LNCaP clone FGC (cell line): ENCODE data around the gene SEPTIN8.

Experiments used
- DNase-seq: peaks from one replicate; pipeline ENCODE4 v3.0.0-alpha.2; 2011; ENCODE audit warnings: low read depth
- H3K4me3 ChIP-seq: 2 replicates; pipeline ENCODE4 v1.5.1; 2011; ENCODE audit warnings: mild to moderate bottlenecking, low read depth, low read length, control low read depth
- CTCF ChIP-seq: IDR thresholded peaks from 2 replicates; pipeline ENCODE4 v1.5.1; 2012; ENCODE audit warnings: mild to moderate bottlenecking; ENCODE audit not compliant: control insufficient read depth, insufficient read depth; ENCODE audit errors: extremely low read depth

SEPTIN8 gene

GRCh38 chr5:132760601-132761317 lies 16.3 kb downstream of the SEPTIN8 start:
- DNase-seq: no peak
- H3K4me3 ChIP-seq: no peak overlapping the region
- TF ChIP-seq CTCF: no peak

GRCh38 chr5:132760049-132760420 lies 17.0 kb downstream of the SEPTIN8 start:
- TF ChIP-seq CTCF: no peak
- DNase-seq: no peak
- H3K4me3 ChIP-seq: no peak overlapping the region

- H3K4me3 ChIP-seq: no peak overlapping the region
- TF ChIP-seq CTCF: no peak
- peak; percentile 74 for DNase-seq
Measured at GRCh38 chr5:132759114-132760048, 17.7 kb downstream of the SEPTIN8 start.

- TF ChIP-seq CTCF: no peak
Measured at GRCh38 chr5:132758451-132758850, 18.6 kb downstream of the SEPTIN8 start.

GRCh38 chr5:132756542-132756941 lies 20.5 kb downstream of the SEPTIN8 start:
- H3K4me3 ChIP-seq: no peak overlapping the region
- DNase-seq: no peak
- no peak for TF ChIP-seq CTCF

More at GRCh38 chr5:132758451-132758850, 18.6 kb downstream of the SEPTIN8 start:
- H3K4me3 ChIP-seq: no peak overlapping the region
- no peak for DNase-seq

- no peak for DNase-seq
- 0 out of 2 replicates have a peak, but pooled peaks have one; percentile 9 for TF ChIP-seq CTCF
- H3K4me3 ChIP-seq: no peak overlapping the region
Measured at GRCh38 chr5:132754947-132755346, 22.1 kb downstream of the SEPTIN8 start.
